Measurements from ENCODE around the gene CCSAP.
A peak's percentile ranks its signal among the peaks of the same experiment; 100 is the strongest.

CCSAP gene

DNA sequence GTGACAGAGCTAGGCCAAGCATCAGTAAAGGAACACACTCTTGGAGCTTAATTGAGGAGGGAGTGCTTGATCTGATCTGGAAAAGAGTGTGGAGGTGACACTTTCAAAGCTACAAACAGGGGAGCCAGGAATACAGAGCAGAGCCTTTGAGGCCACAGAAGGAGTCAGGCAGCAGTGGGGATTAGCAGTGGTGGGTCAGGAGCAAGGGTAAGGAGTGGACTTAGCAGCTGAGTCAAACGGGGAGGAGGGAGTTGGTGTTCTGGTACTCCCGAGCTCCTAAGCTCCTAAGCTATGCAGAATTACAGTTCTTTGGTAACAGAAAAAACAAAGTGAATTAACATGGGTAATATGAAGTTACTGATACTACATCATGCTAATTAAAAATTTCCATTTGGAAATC is 57.4 kb downstream of the CCSAP start:
- no peak for DNase-seq

DNA sequence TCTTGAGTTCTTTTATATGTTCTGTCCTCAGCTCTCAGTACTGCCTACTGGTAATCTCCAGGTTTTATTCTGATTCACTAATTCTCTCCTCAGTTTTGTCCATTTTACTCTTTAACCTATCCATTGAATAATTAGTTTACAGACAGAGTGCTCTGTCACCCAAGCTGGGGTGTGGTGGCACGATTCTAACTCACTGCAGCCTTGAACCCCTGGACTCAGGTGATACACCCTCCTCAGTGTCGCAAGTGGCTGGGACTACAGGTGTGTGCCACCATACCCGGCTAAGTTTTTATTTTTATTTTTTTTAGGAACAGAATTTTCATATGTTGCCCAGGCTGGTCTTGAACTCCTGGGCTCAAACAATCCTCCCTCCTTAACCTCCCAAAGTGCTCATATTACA is 58.0 kb downstream of the CCSAP start:
- no peak for DNase-seq

DNA sequence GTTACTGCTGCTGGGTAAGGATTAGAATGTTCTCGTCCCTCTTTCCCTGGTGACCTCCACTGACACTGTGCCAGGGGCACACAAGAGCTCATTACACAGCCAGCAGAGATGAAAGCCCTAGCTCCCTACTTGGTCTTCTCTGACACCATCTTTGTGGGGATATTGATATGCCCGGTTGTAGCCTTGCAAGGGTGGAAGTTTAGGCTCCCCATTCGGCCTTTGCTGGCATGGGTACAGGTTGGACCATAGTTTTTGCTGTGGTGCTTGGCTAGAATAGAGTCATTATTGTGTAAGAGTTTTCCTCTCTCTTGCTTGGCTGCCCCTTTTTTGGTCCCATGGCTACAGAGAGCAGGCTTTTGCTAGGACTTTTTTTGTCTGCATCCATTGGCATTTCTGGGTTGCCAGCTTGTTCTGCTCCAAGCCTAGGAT is 59.6 kb downstream of the CCSAP start:
- no peak for DNase-seq

DNA sequence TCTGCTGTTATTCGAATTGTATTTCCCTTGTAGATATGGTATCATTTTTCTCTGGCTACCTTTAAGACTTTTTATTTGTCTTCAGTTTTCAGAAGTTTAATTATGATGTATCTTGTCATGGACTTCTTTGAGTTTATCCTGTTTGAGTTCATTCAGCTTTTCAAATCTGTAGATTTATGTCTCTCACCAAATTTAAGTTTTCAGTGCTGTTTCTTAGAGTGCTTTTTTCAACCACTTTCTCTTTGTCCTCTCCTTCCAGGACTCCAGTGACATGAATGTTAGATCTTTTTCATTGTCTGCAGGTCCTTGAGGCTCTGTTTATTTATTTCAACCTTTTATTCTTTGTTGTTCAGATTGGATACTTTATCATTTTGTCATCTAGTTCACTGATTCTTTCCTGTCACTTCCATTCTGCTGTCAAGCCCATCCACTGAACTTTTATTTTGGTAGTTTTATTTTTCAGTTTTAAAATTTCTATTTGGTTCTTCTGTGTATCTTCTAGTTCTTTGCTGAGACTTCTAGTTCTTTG is 60.5 kb downstream of the CCSAP start:
- no peak for DNase-seq

DNA sequence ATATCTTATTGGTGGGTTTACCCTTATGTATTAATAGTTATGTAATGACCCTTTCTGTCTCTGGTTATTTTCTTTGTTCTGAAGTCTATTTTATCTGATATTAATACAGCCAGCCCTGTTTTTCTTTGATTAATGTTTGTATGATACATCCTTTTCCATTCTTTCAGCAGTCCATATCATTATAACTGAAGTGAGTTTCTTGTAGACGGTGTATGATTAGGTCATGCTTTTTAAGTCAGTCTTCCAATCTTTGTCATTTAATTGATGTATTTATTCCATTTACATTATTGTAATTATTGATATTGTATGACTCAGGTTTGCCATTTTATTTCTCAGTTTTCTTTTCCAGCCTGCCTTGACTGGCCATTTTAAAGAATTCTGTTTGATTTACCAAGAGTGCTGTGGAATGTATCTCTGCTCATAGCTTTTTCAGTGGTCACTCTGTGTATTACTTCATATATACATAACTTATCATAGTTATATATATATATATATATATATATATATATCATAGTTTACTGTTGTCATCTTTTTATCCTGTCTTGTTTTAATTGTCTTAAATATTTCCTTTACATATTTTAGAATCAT is 61.4 kb downstream of the CCSAP start:
- DNase-seq, result no peak

DNA sequence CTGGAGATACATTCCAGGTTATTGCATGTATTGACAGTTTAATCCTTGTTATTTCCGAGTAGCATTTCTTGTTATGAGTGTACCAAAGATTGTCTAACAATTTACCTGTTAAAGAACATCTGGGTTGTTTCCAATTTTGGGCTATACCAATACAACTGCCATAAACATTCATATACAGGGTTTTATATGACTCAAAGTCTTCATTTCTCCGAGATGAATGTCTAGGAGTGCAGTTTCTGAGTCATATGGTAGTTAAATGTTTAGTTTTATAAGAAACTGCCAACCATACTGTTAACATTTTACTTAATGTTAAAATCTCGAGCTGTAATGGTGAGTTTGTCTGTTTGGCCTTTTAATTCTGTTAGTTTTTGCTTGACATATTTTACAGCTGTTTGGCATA is 61.9 kb downstream of the CCSAP start:
- DNase-seq, result no peak

DNA sequence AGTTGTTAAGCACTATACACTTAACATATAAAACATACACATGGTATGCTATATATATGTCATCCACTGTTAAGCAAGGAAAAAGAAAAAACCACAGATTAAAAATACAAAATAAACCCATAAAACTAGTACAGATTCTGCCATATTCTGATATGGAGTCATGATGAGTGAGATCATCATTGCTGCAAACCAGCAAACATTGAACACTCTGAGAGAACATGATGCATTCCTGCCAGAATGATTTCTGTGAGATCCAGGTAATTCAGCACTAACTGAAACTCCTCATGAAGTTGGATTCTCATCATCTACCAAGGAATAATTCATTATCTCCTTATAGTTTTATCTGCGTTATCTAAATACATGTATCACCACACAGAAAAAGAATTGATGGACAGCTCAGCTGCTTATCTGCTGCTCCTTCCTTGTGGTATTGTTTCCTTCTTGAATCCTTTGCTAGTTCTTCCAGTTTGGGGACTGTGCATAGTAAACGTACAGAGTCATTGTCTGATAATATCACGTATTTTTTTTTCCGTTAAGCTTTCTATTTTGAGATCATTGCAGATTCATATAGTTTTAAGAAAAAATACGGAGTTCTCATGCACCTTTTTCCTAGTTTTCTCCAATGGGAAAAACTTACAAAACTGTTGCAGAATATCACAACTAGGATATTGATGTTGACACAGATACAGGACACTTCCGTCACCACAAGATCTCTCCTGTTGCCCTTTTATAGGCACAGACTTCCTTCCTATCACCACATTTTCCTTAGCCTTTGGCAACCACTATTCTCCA is 62.6 kb downstream of the CCSAP start:
- DNase-seq, result no peak

DNA sequence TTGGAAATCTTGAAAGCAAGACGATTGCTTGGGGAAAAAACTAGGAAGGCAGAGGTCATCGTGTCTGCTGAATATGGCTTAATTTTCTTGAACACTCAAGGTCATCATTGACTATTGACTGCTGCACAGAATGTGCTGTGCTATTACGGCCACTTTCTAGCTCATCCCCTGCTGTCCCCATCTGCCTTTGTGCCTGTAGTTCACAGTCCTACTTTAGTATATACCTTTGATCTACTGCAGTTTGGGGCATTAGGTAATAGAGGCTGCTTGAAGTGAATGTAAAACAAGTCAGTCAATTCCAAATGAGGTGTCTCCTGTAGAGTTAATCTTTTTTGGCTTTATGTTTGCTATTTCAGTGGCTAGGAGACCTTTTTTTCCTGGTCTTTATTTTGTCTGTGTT is 63.6 kb downstream of the CCSAP start:
- DNase-seq, result no peak

DNA sequence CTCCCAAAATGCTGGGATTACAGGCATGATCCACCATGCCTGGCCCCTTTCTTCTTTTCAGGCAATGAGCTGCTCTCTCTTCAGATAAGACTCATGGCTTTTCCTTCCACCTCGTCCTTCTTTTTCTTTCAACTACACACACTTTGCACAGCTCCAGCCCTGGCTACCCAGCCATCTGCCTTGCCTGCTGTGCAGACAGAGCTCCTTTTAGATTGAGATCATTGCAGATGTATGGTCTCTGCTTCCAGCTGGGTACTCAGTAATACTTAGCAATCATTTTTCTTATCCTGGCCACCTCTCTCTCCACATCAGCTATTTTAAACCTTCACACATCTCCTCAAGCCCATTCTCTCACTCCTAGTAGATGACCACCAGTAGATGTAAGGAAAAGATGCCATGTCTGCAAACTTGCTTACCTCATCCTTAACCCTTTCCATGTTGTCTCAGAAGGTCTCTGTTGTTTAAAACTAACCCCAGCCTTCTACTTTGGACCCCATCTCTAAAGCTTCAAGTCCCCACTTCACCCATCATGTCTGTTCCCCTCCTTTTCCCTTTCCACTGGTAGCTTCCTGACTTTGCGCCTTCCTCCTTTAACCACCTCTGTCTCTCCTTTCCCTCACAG is 64.6 kb downstream of the CCSAP start:
- no peak for DNase-seq

DNA sequence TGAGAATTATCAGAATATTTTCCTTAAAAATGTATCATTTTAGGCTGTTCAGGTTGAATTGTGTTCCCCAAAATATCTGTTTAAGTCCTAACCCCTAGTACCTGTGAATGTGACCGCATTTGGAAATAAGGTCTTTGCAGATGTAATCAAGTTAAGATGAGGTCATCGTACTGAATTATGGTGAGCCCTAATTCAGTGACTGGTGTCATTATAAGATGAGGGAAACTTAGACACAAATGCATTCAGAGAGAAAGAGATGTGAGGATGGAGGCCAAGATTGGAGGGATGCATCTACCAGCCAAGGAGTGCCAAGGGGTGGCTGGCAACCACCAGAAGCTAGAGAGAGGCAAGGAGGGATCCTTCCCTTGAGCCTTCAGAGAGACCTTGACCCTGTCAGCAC is 67.8 kb downstream of the CCSAP start:
- DNase-seq, result no peak

DNA sequence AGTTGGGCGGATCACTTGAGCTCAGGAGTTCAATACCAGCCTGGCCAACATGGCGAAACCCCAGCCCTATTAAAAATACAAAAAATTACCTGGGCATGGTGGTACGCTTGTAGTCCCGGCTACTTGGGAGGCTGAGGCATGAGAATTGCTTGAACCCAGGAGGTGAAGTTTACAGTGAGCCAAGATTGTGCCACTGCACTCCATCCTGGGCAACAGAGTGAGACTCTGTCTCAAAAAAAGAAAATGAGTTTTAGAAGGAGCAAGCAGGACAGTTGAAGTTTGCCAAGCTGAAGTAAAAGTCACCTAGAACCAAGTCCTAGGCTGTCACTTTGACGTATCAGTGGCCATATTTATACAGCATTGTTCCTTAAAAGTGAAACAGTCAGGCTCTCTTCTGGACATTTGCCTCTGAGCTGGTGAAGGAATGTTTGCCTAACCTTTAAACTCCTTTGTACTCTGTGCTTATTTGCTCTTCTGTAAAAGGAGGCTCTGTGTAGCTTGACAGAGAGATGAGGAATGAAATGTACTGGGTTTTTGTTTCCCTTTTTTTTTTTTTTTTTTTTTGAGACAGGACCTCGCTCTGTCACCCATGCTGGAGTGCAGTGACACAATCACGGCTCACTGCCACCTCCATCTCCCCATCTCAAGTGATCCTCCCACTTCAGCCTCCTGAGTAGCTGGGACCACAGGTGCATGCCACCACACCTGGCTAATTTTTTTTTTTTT is 69.2 kb downstream of the CCSAP start:
- DNase-seq, result no peak

DNA sequence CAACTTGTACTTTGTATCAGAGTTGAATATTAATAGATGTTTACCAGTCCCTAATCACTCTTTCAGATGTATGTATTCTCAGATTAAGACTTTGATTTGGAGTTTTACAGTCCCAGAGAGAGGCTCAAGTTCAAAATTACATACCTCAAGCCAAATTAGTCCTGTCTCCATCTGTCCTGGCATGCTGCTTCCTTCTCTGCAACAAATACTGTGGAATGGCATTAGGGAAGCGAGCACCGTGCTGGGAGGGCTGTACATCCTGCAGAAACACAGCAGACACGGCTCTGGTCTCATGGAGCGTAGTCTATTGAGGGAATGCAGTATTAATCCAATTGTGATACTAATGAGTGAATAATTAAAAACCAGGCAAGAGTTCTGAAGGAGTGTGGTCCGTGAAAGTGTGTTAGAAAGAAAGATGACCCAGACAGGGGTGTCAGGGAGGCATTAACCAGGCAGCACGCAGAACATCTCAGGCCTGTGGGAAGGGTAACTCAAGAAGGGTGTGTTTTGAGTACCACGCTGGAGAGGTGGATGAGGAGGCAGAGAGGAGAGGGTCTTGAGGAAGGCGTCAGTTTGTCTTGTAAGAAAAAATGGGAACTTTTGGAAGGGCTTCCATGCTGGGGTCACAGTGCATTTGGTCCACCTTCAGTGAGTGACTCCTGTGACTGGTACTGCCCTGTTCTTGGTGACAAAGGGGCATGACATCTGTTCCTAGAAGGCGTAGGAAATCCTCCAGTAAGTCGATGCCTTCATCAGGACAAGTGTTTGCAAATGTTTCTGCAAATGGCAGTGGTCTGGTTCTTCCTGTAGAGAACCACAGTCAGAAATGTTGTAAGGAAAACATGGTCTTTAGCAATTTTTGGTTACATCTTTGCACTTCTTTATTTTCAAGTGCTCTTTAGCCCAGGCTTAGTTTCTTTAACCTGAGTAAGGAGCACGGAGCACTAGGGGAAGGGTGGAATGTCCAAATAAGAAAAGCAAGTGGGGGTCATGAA is 70.4 kb downstream of the CCSAP start:
- no peak for DNase-seq

DNA sequence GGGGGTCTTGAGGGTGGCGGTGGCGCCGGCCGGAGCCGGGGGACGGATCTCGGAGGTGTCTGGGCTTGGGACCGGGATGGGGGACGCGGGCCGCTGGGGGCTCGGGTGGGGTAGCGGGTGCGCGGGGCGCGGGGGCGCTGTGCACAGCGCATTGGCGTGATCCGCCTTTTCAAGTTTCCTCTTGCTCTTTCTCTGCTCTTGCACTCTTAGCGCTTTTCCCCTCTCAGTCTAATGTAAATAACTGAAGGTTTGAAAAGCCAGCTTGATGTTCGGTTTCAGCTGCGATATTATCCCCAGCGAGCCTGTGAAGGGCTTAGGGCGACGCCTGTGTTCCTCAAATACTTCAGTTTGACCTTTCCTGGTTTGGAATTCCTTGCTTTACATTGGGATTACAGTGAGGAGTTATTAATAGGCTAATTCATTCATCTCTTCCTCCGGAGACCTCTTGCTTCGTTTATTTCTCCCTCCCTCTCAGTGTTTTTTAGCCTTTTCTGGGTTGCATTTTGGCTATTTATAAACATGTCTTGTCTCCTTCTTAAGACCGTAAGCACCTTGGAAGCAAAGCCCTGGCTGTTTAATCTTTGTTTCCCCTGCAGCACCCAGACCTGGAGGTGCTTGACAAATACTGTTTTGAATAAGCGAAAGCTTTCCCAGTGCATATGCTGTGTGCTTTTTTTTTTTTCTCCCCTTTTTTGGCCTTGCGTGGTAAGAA is 71.2 kb downstream of the CCSAP start:
- peak; percentile 64 for DNase-seq
